Glutamatergic neuron (in vitro differentiated cells): ENCODE results near the gene CHD2. TPM values are rescaled to one million over a fixed set of nuclear protein-coding genes. Genes with fewer than 3 reads are reported as not detected.
A peak's percentile ranks its signal among the peaks of the same experiment; 100 is the strongest.

Experiments
- DNase-seq: peaks from one replicate; pipeline ENCODE4 v3.0.0; 2022
- H3K27ac Mint-ChIP-seq: one replicate; pipeline ENCODE4 v1.8.0; 2020; ENCODE audit warnings: mild to moderate bottlenecking, mixed read lengths, inconsistent platforms; ENCODE audit not compliant: unreplicated experiment
- H3K27me3 Mint-ChIP-seq: one replicate; pipeline ENCODE4 v1.8.0; 2020; ENCODE audit warnings: mild to moderate bottlenecking, moderate library complexity, mixed read lengths, inconsistent platforms; ENCODE audit not compliant: unreplicated experiment
- H3K36me3 Mint-ChIP-seq: one replicate; pipeline ENCODE4 v1.8.0; 2020; ENCODE audit warnings: mild to moderate bottlenecking, mixed read lengths, inconsistent platforms; ENCODE audit not compliant: unreplicated experiment
- H3K4me1 Mint-ChIP-seq: one replicate; pipeline ENCODE4 v1.8.0; 2020; ENCODE audit warnings: mild to moderate bottlenecking, low read depth, mixed read lengths, inconsistent platforms; ENCODE audit not compliant: unreplicated experiment
- H3K4me3 Mint-ChIP-seq: one replicate; pipeline ENCODE4 v1.8.0; 2020; ENCODE audit warnings: mild to moderate bottlenecking, mixed read lengths, inconsistent platforms; ENCODE audit not compliant: unreplicated experiment
- H3K9me3 Mint-ChIP-seq: one replicate; pipeline ENCODE4 v1.8.0; 2020; ENCODE audit warnings: mild to moderate bottlenecking, moderate library complexity, mixed read lengths, inconsistent platforms; ENCODE audit not compliant: unreplicated experiment
- CTCF ChIP-seq: fragments of 200-600 bp; sonication (generic); IDR thresholded peaks from one replicate; pipeline ENCODE4 v1.5.0; 2021; ENCODE audit not compliant: partially characterized antibody, unreplicated experiment
- total RNA-seq: library from RNA; stranded (reverse); fragmentation: NEBNext Ultra II Directional; extraction: Animal tissue kit (Norgen Biotek cat#: 25700); gene quantifications from one replicate; pipeline ENCODE4 v1.2.1, GENCODE V29; 2021; ENCODE audit not compliant: unreplicated experiment

Gene CHD2
- total RNA-seq, 1 donor from 2014 or later: 201 TPM

GRCh38 chr15:93056836-93057235 is 156.7 kb downstream of the CHD2 start:
- H3K4me3 Mint-ChIP-seq: no peak overlapping the region
- H3K4me1 Mint-ChIP-seq: peaks cover 30% of the 10 kb centered on the region
- peaks cover 6% of the 10 kb centered on the region for H3K9me3 Mint-ChIP-seq
- peaks cover 8% of the 10 kb centered on the region for H3K27me3 Mint-ChIP-seq
- H3K27ac Mint-ChIP-seq: no peak overlapping the region
- H3K36me3 Mint-ChIP-seq: peaks cover 14% of the 10 kb centered on the region
- no peak for TF ChIP-seq CTCF
- no peak for DNase-seq

- TF ChIP-seq CTCF: no peak
- H3K9me3 Mint-ChIP-seq: peaks cover 6% of the 10 kb centered on the region
- peak overlapping the region; percentile 16 for H3K4me3 Mint-ChIP-seq
- no peak for DNase-seq
- peaks cover 35% of the 10 kb centered on the region for H3K4me1 Mint-ChIP-seq
- H3K36me3 Mint-ChIP-seq: peaks cover 14% of the 10 kb centered on the region
- H3K27me3 Mint-ChIP-seq: peaks cover 8% of the 10 kb centered on the region
- H3K27ac Mint-ChIP-seq: no peak overlapping the region
Measured at GRCh38 chr15:93057618-93058017, 157.5 kb downstream of the CHD2 start.

- peaks cover 8% of the 10 kb centered on the region for H3K27me3 Mint-ChIP-seq
- H3K4me3 Mint-ChIP-seq: peak overlapping the region; percentile 16
- peaks cover 6% of the 10 kb centered on the region for H3K9me3 Mint-ChIP-seq
- no peak for DNase-seq
- H3K27ac Mint-ChIP-seq: no peak overlapping the region
- peaks cover 14% of the 10 kb centered on the region for H3K36me3 Mint-ChIP-seq
- TF ChIP-seq CTCF: no peak
- H3K4me1 Mint-ChIP-seq: peaks cover 41% of the 10 kb centered on the region
Measured at GRCh38 chr15:93058128-93058527, 158.0 kb downstream of the CHD2 start.

GRCh38 chr15:93058904-93059427 is 158.8 kb downstream of the CHD2 start:
- peaks cover 9% of the 10 kb centered on the region for H3K27me3 Mint-ChIP-seq
- H3K9me3 Mint-ChIP-seq: peaks cover 6% of the 10 kb centered on the region
- H3K4me1 Mint-ChIP-seq: peaks cover 44% of the 10 kb centered on the region
- H3K36me3 Mint-ChIP-seq: peaks cover 11% of the 10 kb centered on the region
- DNase-seq: no peak
- TF ChIP-seq CTCF: no peak
- peak overlapping the region; percentile 70 for H3K27ac Mint-ChIP-seq
- no peak overlapping the region for H3K4me3 Mint-ChIP-seq

GRCh38 chr15:93059442-93059841 is 159.3 kb downstream of the CHD2 start:
- Mint-ChIP-seq H3K4me1 (peaks cover 44% of the 10 kb centered on the region), H3K9me3 (peaks cover 5% of the 10 kb centered on the region), H3K27me3 (peaks cover 12% of the 10 kb centered on the region), H3K36me3 (peaks cover 8% of the 10 kb centered on the region), H3K27ac (peak overlapping the region; percentile 70), H3K4me3 (no peak overlapping the region)
- no peak for TF ChIP-seq CTCF
- no peak for DNase-seq
